Ishikawa (cell line): ENCODE results near the gene CHST14.

Source experiments
- CEBPB ChIP-seq: IDR thresholded peaks from 2 replicates; pipeline ENCODE4 v1.6.1; 2012
- EP300 ChIP-seq: IDR thresholded peaks from 2 replicates; pipeline ENCODE4 v1.6.1; 2012; ENCODE audit warnings: borderline replicate concordance
- RAD21 ChIP-seq: IDR thresholded peaks from 2 replicates; pipeline ENCODE4 v1.6.1; 2012; ENCODE audit warnings: low read depth
- REST ChIP-seq: IDR thresholded peaks from 2 replicates; pipeline ENCODE4 v1.6.1; 2012; ENCODE audit warnings: low read depth, mild to moderate bottlenecking
- TAF1 ChIP-seq: IDR thresholded peaks from 2 replicates; pipeline ENCODE4 v1.6.1; 2012; ENCODE audit warnings: low read depth, mild to moderate bottlenecking
- TEAD4 ChIP-seq: IDR thresholded peaks from 2 replicates; pipeline ENCODE4 v1.6.1; 2012
- YY1 ChIP-seq: IDR thresholded peaks from 2 replicates; pipeline ENCODE4 v1.6.1; 2012; ENCODE audit warnings: low read depth
- TF ChIP-seq, protein P1 (sequence below): IDR thresholded peaks from 2 replicates; pipeline ENCODE4 v1.6.1; 2012

GRCh38 chr15:40483919-40484318, 13.1 kb downstream of the CHST14 start:
- TF ChIP-seq CEBPB (no peak), RAD21 (no peak), YY1 (no peak), REST (no peak), TAF1 (no peak), EP300 (no peak), TEAD4 (no peak)
- TF ChIP-seq, protein P1, sequence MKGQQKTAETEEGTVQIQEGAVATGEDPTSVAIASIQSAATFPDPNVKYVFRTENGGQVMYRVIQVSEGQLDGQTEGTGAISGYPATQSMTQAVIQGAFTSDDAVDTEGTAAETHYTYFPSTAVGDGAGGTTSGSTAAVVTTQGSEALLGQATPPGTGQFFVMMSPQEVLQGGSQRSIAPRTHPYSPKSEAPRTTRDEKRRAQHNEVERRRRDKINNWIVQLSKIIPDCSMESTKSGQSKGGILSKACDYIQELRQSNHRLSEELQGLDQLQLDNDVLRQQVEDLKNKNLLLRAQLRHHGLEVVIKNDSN: no peak
